A673 (cell line): ENCODE measurements around the gene SUSD6. TPM values are rescaled to one million over a fixed set of nuclear protein-coding genes. Genes with fewer than 3 reads are reported as not detected.
"Not testable (repeated sequence)": the region's sequence is repeated elsewhere in the genome, so short reads cannot be mapped to it uniquely, and the experiment has no call there.

ENCODE experiments used
- BruUV-seq: library from RNA; stranded (reverse); fragments of 400-500 nt; replicated peaks from 2 replicates; lab custom pipeline; 2021; lab: Mats Ljungman, UMichigan
- CTCF ChIA-PET: fragments of 300-600 bp; sonication (Branson Sonifier 250); formaldehyde crosslinking; loops from one replicate; lab custom pipeline; 2022; ENCODE audit warnings: antibody characterized with exemption; lab: Charles Lee
- POLR2A ChIA-PET: fragments of 300-600 bp; sonication (Branson Sonifier 250); formaldehyde crosslinking; loops from one replicate; lab custom pipeline; 2022; ENCODE audit warnings: antibody characterized with exemption; ENCODE audit not compliant: low non-redundant PET; lab: Charles Lee
- DNase-seq: peaks from one replicate; pipeline ENCODE4 v3.0.0-alpha.2; 2015; ENCODE audit warnings: low spot score
- H3K27ac ChIP-seq: fragments of 200-600 bp; sonication (generic); 2 replicates; pipeline ENCODE4 v1.5.1; 2016; ENCODE audit warnings: mixed run types, low read depth, mild to moderate bottlenecking, mixed read lengths, antibody characterized with exemption, low read length; ENCODE audit not compliant: poor library complexity, severe bottlenecking
- H3K27me3 ChIP-seq: fragments of 200-600 bp; sonication (generic); replicated peaks from 2 replicates; pipeline ENCODE4 v1.6.1; 2017; ENCODE audit warnings: mixed run types, low read depth, mild to moderate bottlenecking, mixed read lengths, antibody characterized with exemption, low read length; ENCODE audit not compliant: insufficient read depth, poor library complexity
- H3K36me3 ChIP-seq: fragments of 200-600 bp; sonication (generic); 2 replicates; pipeline ENCODE4 v1.6.1; 2016; ENCODE audit warnings: mixed run types, mild to moderate bottlenecking, mixed read lengths, antibody characterized with exemption, low read length; ENCODE audit not compliant: insufficient read depth, poor library complexity, severe bottlenecking
- H3K4me1 ChIP-seq: fragments of 200-600 bp; sonication (generic); 2 replicates; pipeline ENCODE4 v1.6.1; 2017; ENCODE audit warnings: mixed run types, mild to moderate bottlenecking, mixed read lengths, antibody characterized with exemption, low read length; ENCODE audit not compliant: insufficient read depth, poor library complexity, severe bottlenecking
- H3K4me3 ChIP-seq: fragments of 200-600 bp; sonication (generic); 2 replicates; pipeline ENCODE4 v1.5.1; 2016; ENCODE audit warnings: low read depth, mixed run types, mild to moderate bottlenecking, mixed read lengths, low read length; ENCODE audit not compliant: poor library complexity, severe bottlenecking
- H3K9me3 ChIP-seq: fragments of 200-600 bp; sonication (generic); 2 replicates; pipeline ENCODE4 v1.6.1; 2016; ENCODE audit warnings: mixed run types, low read depth, mild to moderate bottlenecking, mixed read lengths, antibody characterized with exemption, low read length; ENCODE audit not compliant: poor library complexity, severe bottlenecking
- CTCF ChIP-seq: fragments of 300-800, 200-600 bp; sonication (generic); conservative IDR thresholded peaks from 2 replicates; pipeline ENCODE4 v1.5.1; 2017; ENCODE audit warnings: low read depth, mild to moderate bottlenecking, antibody characterized with exemption, low read length, moderate library complexity, mixed read lengths
- EZH2 ChIP-seq: fragments of 200-600 bp; sonication (generic); IDR thresholded peaks from 2 replicates; pipeline ENCODE4 v1.6.1; 2017; ENCODE audit warnings: borderline replicate concordance, low read depth, mild to moderate bottlenecking, mixed read lengths, antibody characterized with exemption, low read length; ENCODE audit not compliant: poor library complexity, severe bottlenecking
- intact Hi-C: fragments of 100-400 bp; cut with micrococcal nuclease; formaldehyde crosslinking; loops from one replicate; pipeline ENCODE4 v1.10.0; 2022; ENCODE audit not compliant: unreplicated experiment
- total RNA-seq: library from RNA; stranded (reverse); gene quantifications from 2 replicates; pipeline ENCODE4 v1.2.3, GENCODE V29; 2021

SUSD6 gene
- total RNA-seq, 1 experiment from 2014 or later: 9.2 TPM

DNA sequence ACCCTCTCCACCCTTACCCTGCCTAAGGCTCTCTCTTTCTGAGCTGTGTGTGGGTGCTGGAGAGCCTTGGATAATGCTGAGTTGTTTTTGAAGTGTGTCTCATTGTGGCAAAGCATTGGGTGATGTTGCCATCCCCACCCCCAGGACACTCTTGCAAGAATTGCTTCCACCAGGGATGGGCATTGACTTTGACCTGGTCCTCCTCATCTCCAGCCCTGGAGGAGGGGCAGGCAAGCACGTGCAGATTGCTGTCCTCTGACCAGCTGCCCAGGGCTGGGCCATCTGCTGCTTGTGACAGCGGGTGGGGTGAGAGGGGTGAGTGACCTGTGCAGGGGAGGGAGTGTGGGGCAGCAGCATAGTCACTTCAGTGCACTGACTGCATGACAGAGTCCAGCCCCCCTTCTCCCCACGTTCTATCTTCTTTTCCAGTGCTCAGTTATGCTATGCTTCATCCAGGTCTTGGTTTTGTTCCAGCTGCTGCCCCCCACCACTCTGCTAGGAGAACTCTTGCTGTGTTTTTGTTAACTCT lies 26.2 kb downstream of the SUSD6 start:
- Histone ChIP-seq H3K27me3 (no peaks in the 10 kb centered on the region), H3K4me3 (no peak overlapping the region), H3K4me1 (peaks cover 11% of the 10 kb centered on the region), H3K27ac (no peak overlapping the region), H3K36me3 (no peaks in the 10 kb centered on the region), H3K9me3 (peaks cover 20% of the 10 kb centered on the region)
- BruUV-seq: no TSS peak
- ChIA-PET POLR2A (no interaction called here), CTCF (no interaction called here)
- no peak for DNase-seq
- intact Hi-C loops: no loop called here
- no peak for TF ChIP-seq EZH2
- no peak for TF ChIP-seq CTCF

GRCh38 chr14:69640931-69641330 lies 29.5 kb downstream of the SUSD6 start:
- Histone ChIP-seq H3K27ac (no peak overlapping the region), H3K4me1 (peaks cover 11% of the 10 kb centered on the region), H3K4me3 (no peak overlapping the region), H3K36me3 (no peaks in the 10 kb centered on the region), H3K27me3 (no peaks in the 10 kb centered on the region), H3K9me3 (peaks cover 20% of the 10 kb centered on the region)
- no TSS peak for BruUV-seq
- no peak for TF ChIP-seq EZH2
- TF ChIP-seq CTCF: no peak
- ChIA-PET POLR2A (no interaction called here), CTCF (no interaction called here)
- intact Hi-C loops: no loop called here
- no peak for DNase-seq

DNA sequence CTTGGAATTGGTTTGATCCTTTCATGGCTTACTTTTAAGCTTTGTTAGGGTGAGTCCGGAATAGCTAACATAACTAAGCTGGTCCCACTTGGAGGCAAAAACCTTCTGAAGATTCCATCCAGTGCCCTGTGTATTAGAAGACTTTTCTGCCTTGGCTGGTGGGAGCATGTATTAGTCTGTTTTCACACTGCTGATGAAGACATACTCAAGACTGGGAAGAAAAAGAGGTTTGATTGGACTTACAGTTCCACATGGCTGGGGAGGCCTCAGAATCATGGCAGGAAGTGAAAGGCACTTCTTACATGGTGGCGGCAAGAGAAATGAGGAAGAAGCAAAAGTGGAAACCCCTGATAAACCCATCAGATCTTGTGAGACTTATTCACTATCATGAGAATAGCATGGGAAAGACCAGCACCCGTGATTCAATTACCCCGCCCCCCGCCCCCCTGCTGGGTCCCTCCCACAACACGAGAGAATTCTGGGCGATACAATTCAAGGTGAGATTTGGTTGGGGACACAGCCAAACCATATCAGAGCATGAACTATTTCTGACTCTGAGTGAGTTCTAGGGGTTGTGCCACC lies 30.9 kb downstream of the SUSD6 start:
- POLR2A ChIA-PET, intact Hi-C loops, BruUV-seq, CTCF ChIA-PET, H3K36me3 ChIP-seq, H3K27ac ChIP-seq, DNase-seq, H3K27me3 ChIP-seq, H3K4me1 ChIP-seq, H3K4me3 ChIP-seq: not testable (repeated sequence)
- H3K9me3 ChIP-seq: peaks cover 20% of the 10 kb centered on the region
